NCI-H2196 treated with DMSO at 0.1 percent for 48 hours (cell line): ENCODE data around the gene CSH1.
"Not testable (repeated sequence)": the region's sequence is repeated elsewhere in the genome, so short reads cannot be mapped to it uniquely, and the experiment has no call there.

Experiments
- DNase-seq: peaks from one replicate; lab custom pipeline; 2025; ENCODE audit not compliant: unreplicated experiment; lab: John Stamatoyannopoulos, UW

Gene CSH1

DNA sequence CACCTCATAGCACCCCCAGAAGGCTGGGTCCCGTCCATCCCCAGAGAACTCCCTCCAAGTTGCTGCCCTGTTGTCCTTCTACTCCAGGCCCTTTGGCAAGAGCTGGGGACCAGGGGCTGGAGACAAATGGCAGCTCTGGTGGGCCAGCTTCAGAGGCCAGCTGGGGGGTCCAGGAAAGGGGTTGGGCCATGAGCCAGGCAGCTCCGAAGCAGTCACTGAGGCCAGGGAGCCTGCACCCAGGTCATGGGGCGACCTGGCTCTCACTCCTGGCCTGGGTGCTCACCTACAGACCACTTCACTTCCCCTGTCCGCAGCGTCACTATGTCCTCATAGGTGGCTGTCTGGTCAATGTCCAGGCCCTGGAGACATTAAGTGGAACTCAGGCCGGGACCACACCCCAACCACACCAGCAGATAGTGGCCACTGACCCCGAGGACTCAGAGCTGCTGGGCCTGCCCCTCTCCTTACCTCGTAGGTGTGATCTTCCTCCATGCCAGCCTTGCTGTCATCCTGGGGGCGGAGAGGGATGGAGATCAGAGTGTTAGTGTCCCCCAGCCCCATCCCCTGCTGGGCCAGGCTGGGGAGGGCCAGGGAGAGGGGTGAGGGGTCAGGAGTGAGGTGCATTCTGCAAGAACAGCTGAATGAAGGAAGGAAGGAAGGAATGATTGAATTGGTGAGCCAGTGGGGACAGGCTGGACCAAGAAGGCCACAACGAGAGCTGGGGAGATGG is 32.8 kb upstream of the CSH1 start:
- no peak for DNase-seq

GRCh38 chr17:63928172-63928666 is 31.8 kb upstream of the CSH1 start:
- no peak for DNase-seq

DNA sequence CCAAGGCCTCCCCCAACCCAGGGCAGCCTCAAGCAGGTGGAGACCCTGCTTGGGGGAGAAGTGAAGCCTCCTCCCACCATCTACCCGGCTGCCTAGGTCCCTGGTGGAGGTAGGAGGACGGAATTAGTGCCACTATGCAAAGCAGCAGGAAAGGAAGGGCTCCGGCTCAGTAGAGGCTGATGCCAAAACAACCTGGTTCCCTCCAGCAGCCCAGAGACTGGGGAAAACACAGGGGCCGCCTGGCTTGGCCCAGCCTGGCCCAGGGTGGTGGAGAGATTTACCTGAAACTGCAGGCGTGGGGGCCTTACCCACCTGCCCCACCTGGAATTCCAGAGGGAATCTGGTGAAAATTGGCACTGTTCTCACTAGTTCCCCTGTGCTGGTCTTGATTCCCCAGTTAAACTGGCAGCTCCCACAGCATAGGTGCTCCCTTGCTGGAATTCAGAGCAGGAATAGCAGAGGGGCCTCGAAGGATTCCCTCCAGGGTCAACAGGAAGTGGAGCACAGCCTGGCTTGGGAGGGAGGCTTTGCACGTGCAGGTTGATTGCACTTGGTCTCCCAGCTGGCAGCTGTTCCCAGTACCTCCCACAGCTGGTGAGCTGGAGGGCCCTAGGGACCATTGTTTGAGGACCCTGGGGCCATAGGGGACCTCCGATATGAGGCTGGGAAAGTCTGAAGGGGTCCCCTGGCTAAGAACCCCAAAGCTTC is 31.2 kb upstream of the CSH1 start:
- no peak for DNase-seq

- DNase-seq = no peak
Observed at GRCh38 chr17:63926164-63926563, 29.8 kb upstream of the CSH1 start.

- DNase-seq = no peak
Observed at GRCh38 chr17:63925615-63926014, 29.2 kb upstream of the CSH1 start.

DNA sequence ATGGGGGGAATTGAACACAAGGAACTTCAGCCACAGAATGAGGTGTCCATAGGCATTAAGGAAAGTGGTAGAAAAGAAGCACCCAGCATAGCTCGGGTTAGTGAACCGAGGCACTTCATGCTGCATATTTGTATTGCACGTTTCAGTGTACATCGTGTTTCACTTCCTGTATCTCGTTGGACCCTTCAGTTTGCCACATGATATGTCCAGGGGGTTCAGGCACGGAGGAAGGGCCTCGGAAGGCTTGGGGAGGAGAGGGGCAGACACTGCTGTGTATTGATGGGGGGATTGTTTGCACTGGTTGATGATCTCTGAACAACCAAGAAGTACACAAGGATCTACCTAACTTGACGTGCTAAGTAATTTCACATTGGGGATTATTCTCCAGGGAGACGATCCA is 26.0 kb upstream of the CSH1 start:
- DNase-seq = not testable (repeated sequence)

- DNase-seq = not testable (repeated sequence)
Observed at GRCh38 chr17:63920779-63921178, 24.4 kb upstream of the CSH1 start.

GRCh38 chr17:63920050-63920449 is 23.7 kb upstream of the CSH1 start:
- DNase-seq = not testable (repeated sequence)

DNA sequence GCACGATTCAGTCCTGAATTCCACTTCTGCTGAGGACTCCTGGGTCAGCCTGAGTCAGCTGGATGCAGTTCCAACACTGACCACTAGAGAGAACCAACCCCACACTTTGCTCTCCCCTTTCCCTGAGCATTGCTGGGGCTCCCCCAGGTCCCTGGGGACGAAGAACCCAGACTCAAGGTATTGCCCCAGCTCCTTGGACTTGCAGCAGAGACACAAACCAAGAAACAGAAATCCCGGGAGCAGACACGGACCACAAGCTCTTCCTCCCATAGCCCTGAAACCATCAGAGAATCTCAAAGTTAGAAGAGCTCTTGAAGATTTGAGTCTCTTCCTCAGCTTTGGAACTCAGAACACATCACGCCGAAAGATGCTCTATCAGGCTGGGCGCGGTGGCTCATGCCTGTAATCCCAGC is 22.9 kb upstream of the CSH1 start:
- peak; percentile 17 for DNase-seq

DNA sequence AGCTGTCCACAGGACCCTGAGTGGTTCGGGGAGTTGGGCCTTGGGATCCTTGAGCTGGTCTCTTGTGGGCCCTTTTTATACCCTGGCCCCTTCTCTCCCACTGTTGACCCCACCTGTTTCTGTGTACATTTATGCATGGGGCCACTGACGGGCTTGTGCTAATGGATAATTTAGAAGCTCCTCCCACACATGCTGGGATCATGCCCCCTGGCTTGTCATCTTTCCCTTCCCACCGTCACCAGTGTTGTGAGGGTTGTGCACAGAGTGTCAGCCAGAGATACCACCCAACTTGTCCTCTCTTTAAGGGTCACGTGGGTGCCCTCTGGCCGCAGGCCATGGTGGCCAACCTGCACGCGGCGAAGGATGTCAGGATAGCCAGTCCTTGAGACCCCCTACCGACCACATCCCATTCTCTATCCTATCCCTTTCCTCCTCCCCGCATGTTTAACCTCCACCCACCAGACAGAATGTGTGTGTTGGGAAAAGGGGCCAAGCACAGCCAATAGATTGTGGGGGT is 22.5 kb upstream of the CSH1 start, which contains the start of gene GH1:
Gene GH1 (minus strand): TSS at position 51 of the 517 bp plus-strand sequence. CDS start 63 bp downstream, outside the sequence.
- DNase-seq = not testable (repeated sequence)

GRCh38 chr17:63918305-63918704 is 21.9 kb upstream of the CSH1 start:
- no peak for DNase-seq

DNA sequence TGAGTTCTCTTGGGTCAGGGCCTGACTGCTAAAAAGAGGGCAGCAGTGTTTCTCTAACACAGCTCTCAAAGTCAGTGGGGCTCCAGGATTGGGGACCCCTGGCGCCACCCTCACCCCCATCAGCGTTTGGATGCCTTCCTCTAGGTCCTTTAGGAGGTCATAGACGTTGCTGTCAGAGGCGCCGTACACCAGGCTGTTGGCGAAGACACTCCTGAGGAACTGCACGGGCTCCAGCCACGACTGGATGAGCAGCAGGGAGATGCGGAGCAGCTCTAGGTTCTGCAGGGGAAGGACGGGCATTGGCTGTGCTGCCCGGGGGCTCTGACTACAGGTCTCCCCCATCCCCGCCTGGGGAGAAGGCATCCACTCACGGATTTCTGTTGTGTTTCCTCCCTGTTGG is 21.3 kb upstream of the CSH1 start:
- DNase-seq = no peak

DNA sequence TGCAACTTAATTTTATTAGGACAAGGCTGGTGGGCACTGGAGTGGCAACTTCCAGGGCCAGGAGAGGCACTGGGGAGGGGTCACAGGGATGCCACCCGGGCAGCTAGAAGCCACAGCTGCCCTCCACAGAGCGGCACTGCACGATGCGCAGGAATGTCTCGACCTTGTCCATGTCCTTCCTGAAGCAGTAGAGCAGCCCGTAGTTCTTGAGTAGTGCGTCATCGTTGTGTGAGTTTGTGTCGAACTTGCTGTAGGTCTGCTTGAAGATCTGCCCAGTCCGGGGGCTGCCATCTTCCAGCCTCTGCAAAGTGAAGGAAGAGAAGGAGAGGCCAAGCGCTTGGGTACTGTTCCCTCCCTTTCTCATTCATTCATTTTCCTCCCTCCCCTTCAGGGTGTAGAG is 20.8 kb upstream of the CSH1 start:
- DNase-seq = not testable (repeated sequence)

GRCh38 chr17:63916566-63917185 is 20.3 kb upstream of the CSH1 start:
- DNase-seq = no peak

DNA sequence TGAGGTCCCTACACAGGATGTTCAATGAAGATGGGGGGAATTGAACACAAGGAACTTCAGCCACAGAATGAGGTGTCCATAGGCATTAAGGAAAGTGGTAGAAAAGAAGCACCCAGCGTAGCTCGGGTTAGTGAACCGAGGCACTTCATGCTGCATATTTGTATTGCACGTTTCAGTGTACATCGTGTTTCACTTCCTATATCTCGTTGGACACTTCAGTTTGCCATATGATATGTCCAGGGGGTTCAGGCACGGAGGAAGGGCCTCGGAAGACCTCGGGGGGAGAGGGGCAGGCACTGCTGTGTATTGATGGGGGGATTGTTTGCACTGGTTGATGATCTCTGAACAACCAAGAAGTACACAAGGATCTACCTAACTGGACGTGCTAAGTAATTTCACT is 19.4 kb upstream of the CSH1 start:
- DNase-seq = not testable (repeated sequence)

- DNase-seq = no peak
Observed at GRCh38 chr17:63914471-63914870, 18.1 kb upstream of the CSH1 start.

DNA sequence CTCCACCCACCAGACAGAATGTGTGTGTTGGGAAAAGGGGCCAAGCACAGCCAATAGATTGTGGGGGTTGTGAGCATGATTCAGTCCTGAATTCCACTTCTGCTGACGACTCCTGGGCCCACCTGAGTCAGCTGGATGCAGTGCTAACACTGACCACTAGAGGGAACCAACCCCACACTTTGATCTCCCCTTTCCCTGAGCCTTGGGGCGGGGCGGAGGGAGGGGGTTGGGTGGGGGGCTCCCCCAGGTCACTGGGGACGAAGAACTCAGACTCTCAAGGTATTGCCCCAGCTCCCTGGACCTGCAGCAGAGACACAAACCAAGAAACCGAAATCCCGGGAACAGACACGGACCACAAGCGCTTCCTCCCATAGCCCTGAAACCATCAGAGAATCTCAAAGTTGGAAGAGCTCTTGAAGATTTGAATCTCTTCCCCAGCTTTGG is 15.3 kb upstream of the CSH1 start:
- DNase-seq = no peak

DNA sequence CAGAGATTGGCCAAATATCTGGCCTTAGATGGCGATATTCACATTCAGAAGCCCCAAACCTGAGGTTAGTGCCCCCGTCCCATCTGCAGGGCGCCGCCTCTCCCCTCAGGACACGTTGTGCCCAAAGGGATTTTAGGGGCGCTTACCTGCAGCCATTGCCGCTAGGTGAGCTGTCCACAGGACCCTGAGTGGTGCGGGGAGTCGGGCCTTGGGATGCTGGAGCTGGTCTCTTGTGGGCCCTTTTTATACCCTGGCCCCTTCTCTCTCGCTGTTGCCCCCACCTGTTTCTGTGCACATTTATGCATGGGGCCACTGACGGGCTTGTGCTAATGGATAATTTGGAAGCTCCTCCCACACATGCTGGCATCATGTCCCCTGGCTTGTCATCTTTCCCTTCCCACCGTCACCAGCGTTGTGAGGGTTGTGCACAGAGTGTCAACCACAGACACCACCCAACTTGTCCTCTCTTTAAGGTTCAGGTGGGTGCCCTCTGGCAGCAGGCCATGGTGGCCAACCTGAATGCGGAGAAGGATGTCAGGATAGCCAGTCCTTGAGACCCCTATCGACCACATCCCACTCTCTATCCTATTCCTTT is 14.8 kb upstream of the CSH1 start, which contains the start of gene CSHL1:
Gene CSHL1 (minus strand): TSS at position 218 of the 595 bp plus-strand sequence. CDS start 62 bp downstream, at position 156.
- no peak for DNase-seq

GRCh38 chr17:63910096-63910495 is 13.7 kb upstream of the CSH1 start:
- no peak for DNase-seq

GRCh38 chr17:63909586-63909985 is 13.2 kb upstream of the CSH1 start:
- DNase-seq = not testable (repeated sequence)
